GM12891 (cell line): ENCODE results near the gene THPO.

Experiments
- POLR2A ChIP-seq: IDR thresholded peaks from 2 replicates; pipeline ENCODE4 v1.6.1; 2011; ENCODE audit warnings: low read depth, low read length, control low read depth
- POLR2AphosphoS5 ChIP-seq: IDR thresholded peaks from 2 replicates; pipeline ENCODE4 v1.6.1; 2011; ENCODE audit warnings: low read depth, low read length, control low read depth
- SPI1 ChIP-seq: IDR thresholded peaks from 2 replicates; pipeline ENCODE4 v1.6.1; 2011; ENCODE audit warnings: low read depth, low read length, control low read depth
- TAF1 ChIP-seq: IDR thresholded peaks from 2 replicates; pipeline ENCODE4 v1.6.1; 2011; ENCODE audit warnings: low read depth, low read length, control low read depth

GRCh38 chr3:184426691-184427141 lies 48.7 kb upstream of the THPO start:
- no peak for TF ChIP-seq TAF1
- no peak for TF ChIP-seq POLR2AphosphoS5
- TF ChIP-seq POLR2A: no peak
- TF ChIP-seq SPI1: no peak
